ENCODE measurements around the gene SNHG17. TPM values are rescaled to one million over a fixed set of nuclear protein-coding genes. Genes with fewer than 3 reads are reported as not detected.

The SNHG17 gene
- total RNA-seq, 1 experiment from 2014 or later, result 105 TPM

GRCh38 chr20:38473367-38473795 is 38.3 kb upstream of the SNHG17 start:
- BruUV-seq (replicated peaks), result no TSS peak
- Histone ChIP-seq H3K27ac (ENCODE audit: low read depth, low read length, poor library complexity, severe bottlenecking) (peak overlapping the region; percentile 85), H3K9me3 (ENCODE audit: low read depth, low read length, poor library complexity, severe bottlenecking) (no peaks in the 10 kb centered on the region), H3K27me3 (replicated peaks; ENCODE audit: insufficient read depth, low read depth, low read length, poor library complexity) (no peaks in the 10 kb centered on the region), H3K4me1 (ENCODE audit: insufficient read depth, low read length, poor library complexity, severe bottlenecking) (peaks cover 8% of the 10 kb centered on the region), H3K4me3 (ENCODE audit: low read depth, low read length, poor library complexity, severe bottlenecking) (peak overlapping the region; percentile 86), H3K36me3 (ENCODE audit: insufficient read depth, low read length, poor library complexity, severe bottlenecking) (no peaks in the 10 kb centered on the region)
- ChIA-PET CTCF (interaction anchor here (1.2 kb wide), 1 partner anchor 38 kb away, joined by 4 read pairs; the partner anchor contains the start of gene SNHG17), POLR2A (ENCODE audit: low non-redundant PET) (interaction anchor here (1.2 kb wide), 1 partner anchor 38 kb away, joined by 4 read pairs; the partner anchor contains the start of gene SNHG17)
- TF ChIP-seq CTCF (conservative IDR thresholded peaks at IDR 0.05; ENCODE audit: low read depth, low read length), result no peak
- TF ChIP-seq EZH2 (IDR thresholded peaks at IDR 0.05; ENCODE audit: borderline replicate concordance, low read depth, low read length, poor library complexity, severe bottlenecking), result no peak
- no peak for DNase-seq (ENCODE audit: low spot score)
- intact Hi-C loops (cut with micrococcal nuclease; ENCODE audit: unreplicated experiment), result loop anchor here (2.0 kb wide), 1 partner anchor 39 kb away; the partner anchor contains the start of gene SNHG17

GRCh38 chr20:38472513-38473366 is 37.6 kb upstream of the SNHG17 start, which contains the start of gene RALGAPB:
Gene RALGAPB (plus strand): TSS chr20:38472843. CDS start chr20:38488433, 15,590 bp downstream.
- BruUV-seq (replicated peaks), result no TSS peak
- TF ChIP-seq EZH2 (IDR thresholded peaks at IDR 0.05; ENCODE audit: borderline replicate concordance, low read depth, low read length, poor library complexity, severe bottlenecking) (no peak), CTCF (conservative IDR thresholded peaks at IDR 0.05; ENCODE audit: low read depth, low read length) (peak; percentile 58)
- peak within 1 kb of the TSS; percentile 85 for H3K27ac ChIP-seq (ENCODE audit: low read depth, low read length, poor library complexity, severe bottlenecking)

GRCh38 chr20:38471987-38472512 is 36.9 kb upstream of the SNHG17 start:
- Histone ChIP-seq H3K27me3 (replicated peaks; ENCODE audit: insufficient read depth, low read depth, low read length, poor library complexity) (no peaks in the 10 kb centered on the region), H3K4me3 (ENCODE audit: low read depth, low read length, poor library complexity, severe bottlenecking) (peak overlapping the region; percentile 86), H3K9me3 (ENCODE audit: low read depth, low read length, poor library complexity, severe bottlenecking) (no peaks in the 10 kb centered on the region), H3K36me3 (ENCODE audit: insufficient read depth, low read length, poor library complexity, severe bottlenecking) (no peaks in the 10 kb centered on the region), H3K27ac (ENCODE audit: low read depth, low read length, poor library complexity, severe bottlenecking) (peak overlapping the region; percentile 49), H3K4me1 (ENCODE audit: insufficient read depth, low read length, poor library complexity, severe bottlenecking) (peaks cover 8% of the 10 kb centered on the region)
- ChIA-PET CTCF (interaction anchor here (1.0 to 1.2 kb wide), 2 partner anchors 26 to 37 kb away, joined by 4 read pairs; partner anchors contain the start of gene SNHG17), POLR2A (ENCODE audit: low non-redundant PET) (interaction anchor here (0.6 to 1.2 kb wide), 2 partner anchors 37 to 56 kb away, joined by 4 read pairs; partner anchors contain the start of gene SNHG17)
- intact Hi-C loops (cut with micrococcal nuclease; ENCODE audit: unreplicated experiment), result loop anchor here (2.0 kb wide), 1 partner anchor 37 kb away; the partner anchor contains the start of gene SNHG17
- no peak for DNase-seq (ENCODE audit: low spot score)
- BruUV-seq (replicated peaks), result no TSS peak
- no peak for TF ChIP-seq EZH2 (IDR thresholded peaks at IDR 0.05; ENCODE audit: borderline replicate concordance, low read depth, low read length, poor library complexity, severe bottlenecking)

More at GRCh38 chr20:38472513-38473366, 37.6 kb upstream of the SNHG17 start, which contains the start of gene RALGAPB:
- Histone ChIP-seq H3K4me3 (ENCODE audit: low read depth, low read length, poor library complexity, severe bottlenecking) (peak within 1 kb of the TSS; percentile 86), H3K9me3 (ENCODE audit: low read depth, low read length, poor library complexity, severe bottlenecking) (no peaks in the 10 kb centered on the region), H3K4me1 (ENCODE audit: insufficient read depth, low read length, poor library complexity, severe bottlenecking) (peaks cover 8% of the 10 kb centered on the region), H3K36me3 (ENCODE audit: insufficient read depth, low read length, poor library complexity, severe bottlenecking) (no peaks in the 10 kb centered on the region), H3K27me3 (replicated peaks; ENCODE audit: insufficient read depth, low read depth, low read length, poor library complexity) (no peaks in the 10 kb centered on the region)
- CTCF ChIA-PET, result interaction anchor here (1.0 to 1.2 kb wide), 2 partner anchors 27 to 38 kb away, joined by 4 read pairs; partner anchors contain the start of gene SNHG17
- intact Hi-C loops (cut with micrococcal nuclease; ENCODE audit: unreplicated experiment), result loop anchor here (2.0 kb wide), 1 partner anchor 38 kb away; the partner anchor contains the start of gene SNHG17
- peak; percentile 99 for DNase-seq (ENCODE audit: low spot score)
- POLR2A ChIA-PET (ENCODE audit: low non-redundant PET), result interaction anchor here (0.6 to 1.2 kb wide), 2 partner anchors 37 to 56 kb away, joined by 4 read pairs; partner anchors contain the start of gene SNHG17
